IPS-NIHi7 (cell line): Measurements from ENCODE around the gene PRIM2.
"Not testable (repeated sequence)": the region's sequence is repeated elsewhere in the genome, so short reads cannot be mapped to it uniquely, and the experiment has no call there.

ENCODE experiments used
- DNase-seq: peaks from one replicate; pipeline ENCODE4 v3.0.0; 2012; ENCODE audit warnings: mixed read lengths; ENCODE audit errors: extremely low spot score

The PRIM2 gene

GRCh38 chr6:57502387-57502786, 185.0 kb downstream of the PRIM2 start:
- not testable (repeated sequence) for DNase-seq

- not testable (repeated sequence) for DNase-seq
Measured at GRCh38 chr6:57505251-57505650, 187.8 kb downstream of the PRIM2 start.

- not testable (repeated sequence) for DNase-seq
Measured at GRCh38 chr6:57510390-57510789, 193.0 kb downstream of the PRIM2 start.

GRCh38 chr6:57515171-57515570, 197.7 kb downstream of the PRIM2 start:
- DNase-seq, result not testable (repeated sequence)

- not testable (repeated sequence) for DNase-seq
Measured at GRCh38 chr6:57515845-57516244, 198.4 kb downstream of the PRIM2 start.

GRCh38 chr6:57516776-57517175, 199.3 kb downstream of the PRIM2 start:
- not testable (repeated sequence) for DNase-seq

GRCh38 chr6:57519198-57519597, 201.8 kb downstream of the PRIM2 start:
- not testable (repeated sequence) for DNase-seq

- DNase-seq, result not testable (repeated sequence)
Measured at GRCh38 chr6:57521085-57521484, 203.7 kb downstream of the PRIM2 start.

- DNase-seq, result not testable (repeated sequence)
Measured at GRCh38 chr6:57523221-57523620, 205.8 kb downstream of the PRIM2 start.

- not testable (repeated sequence) for DNase-seq
Measured at GRCh38 chr6:57529755-57530154, 212.3 kb downstream of the PRIM2 start.

GRCh38 chr6:57532660-57533059, 215.2 kb downstream of the PRIM2 start:
- not testable (repeated sequence) for DNase-seq

- DNase-seq, result not testable (repeated sequence)
Measured at GRCh38 chr6:57535121-57535520, 217.7 kb downstream of the PRIM2 start.

GRCh38 chr6:57535994-57536393, 218.6 kb downstream of the PRIM2 start:
- DNase-seq, result peak; percentile 8

- DNase-seq, result not testable (repeated sequence)
Measured at GRCh38 chr6:57537916-57538315, 220.5 kb downstream of the PRIM2 start.

GRCh38 chr6:57551961-57552360, 234.5 kb downstream of the PRIM2 start:
- DNase-seq, result not testable (repeated sequence)

GRCh38 chr6:57557855-57558254, 240.4 kb downstream of the PRIM2 start:
- not testable (repeated sequence) for DNase-seq

GRCh38 chr6:57559170-57559569, 241.7 kb downstream of the PRIM2 start:
- DNase-seq, result not testable (repeated sequence)

GRCh38 chr6:57562233-57562632, 244.8 kb downstream of the PRIM2 start:
- DNase-seq, result not testable (repeated sequence)

- not testable (repeated sequence) for DNase-seq
Measured at GRCh38 chr6:57572119-57572518, 254.7 kb downstream of the PRIM2 start.

- DNase-seq, result not testable (repeated sequence)
Measured at GRCh38 chr6:57572844-57573243, 255.4 kb downstream of the PRIM2 start.

GRCh38 chr6:57577023-57577422, 259.6 kb downstream of the PRIM2 start:
- not testable (repeated sequence) for DNase-seq

- DNase-seq, result not testable (repeated sequence)
Measured at GRCh38 chr6:57579489-57579888, 262.1 kb downstream of the PRIM2 start.

GRCh38 chr6:57581586-57581985, 264.2 kb downstream of the PRIM2 start:
- DNase-seq, result not testable (repeated sequence)

GRCh38 chr6:57601105-57601504, 283.7 kb downstream of the PRIM2 start:
- DNase-seq, result not testable (repeated sequence)
